GM21528 (cell line): ENCODE results near the gene ARHGAP45.
"Not testable (repeated sequence)": the region's sequence is repeated elsewhere in the genome, so short reads cannot be mapped to it uniquely, and the experiment has no call there.

ENCODE experiments used
- ATAC-seq: cut with Tn5 transposase; IDR thresholded peaks from one replicate; pipeline ENCODE4 v1.9.1; 2021; ENCODE audit warnings: mild to moderate bottlenecking, moderate library complexity; ENCODE audit not compliant: unreplicated experiment, low FRiP score

Gene ARHGAP45

DNA sequence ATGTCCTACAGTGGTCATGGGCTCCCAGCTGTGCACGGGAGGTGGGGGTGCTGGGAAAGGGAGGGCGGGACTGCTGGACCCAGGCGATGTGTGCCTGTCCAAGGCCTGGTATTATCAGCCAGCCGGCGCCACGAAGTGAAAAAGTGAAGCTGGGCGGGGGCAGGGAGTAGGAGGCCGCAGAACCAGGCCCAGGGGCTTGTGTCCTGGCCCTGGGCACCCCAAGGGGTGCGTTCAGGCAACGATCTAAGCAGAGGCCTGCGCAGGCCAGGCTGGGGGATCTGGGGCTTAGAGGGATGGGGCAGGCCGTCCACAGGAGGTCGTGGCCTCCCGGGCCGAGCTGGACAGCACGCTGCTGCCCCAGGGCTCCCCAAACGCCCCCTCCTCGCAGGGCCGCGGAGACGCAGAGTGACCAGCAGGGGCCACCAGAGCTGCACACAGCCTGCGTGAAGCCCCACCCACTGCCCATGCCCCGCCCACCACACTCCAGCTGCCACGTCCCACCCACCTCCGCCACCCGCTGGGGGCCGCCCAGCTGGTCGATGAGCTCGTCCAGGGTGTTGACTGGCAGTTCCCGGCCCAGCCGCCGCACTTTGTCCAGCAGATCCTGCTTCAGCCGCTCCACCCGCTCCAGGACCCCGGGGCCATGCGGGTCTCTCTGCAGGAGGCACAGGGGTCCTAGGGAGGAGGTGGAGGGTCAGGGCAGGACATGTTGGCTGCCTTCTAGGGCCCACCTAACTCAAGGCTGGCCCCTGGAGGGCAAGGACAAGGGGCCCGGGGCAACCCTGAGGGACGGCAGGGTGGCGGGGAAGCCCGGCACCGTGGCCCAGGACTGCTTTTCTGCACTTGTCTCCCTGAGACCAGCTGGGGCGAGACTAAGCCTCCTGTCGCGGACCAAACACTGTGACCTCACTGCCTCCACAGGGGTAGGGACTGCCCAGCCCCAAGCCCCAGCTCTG lies 46.3 kb downstream of the ARHGAP45 start:
- no peak for ATAC-seq

DNA sequence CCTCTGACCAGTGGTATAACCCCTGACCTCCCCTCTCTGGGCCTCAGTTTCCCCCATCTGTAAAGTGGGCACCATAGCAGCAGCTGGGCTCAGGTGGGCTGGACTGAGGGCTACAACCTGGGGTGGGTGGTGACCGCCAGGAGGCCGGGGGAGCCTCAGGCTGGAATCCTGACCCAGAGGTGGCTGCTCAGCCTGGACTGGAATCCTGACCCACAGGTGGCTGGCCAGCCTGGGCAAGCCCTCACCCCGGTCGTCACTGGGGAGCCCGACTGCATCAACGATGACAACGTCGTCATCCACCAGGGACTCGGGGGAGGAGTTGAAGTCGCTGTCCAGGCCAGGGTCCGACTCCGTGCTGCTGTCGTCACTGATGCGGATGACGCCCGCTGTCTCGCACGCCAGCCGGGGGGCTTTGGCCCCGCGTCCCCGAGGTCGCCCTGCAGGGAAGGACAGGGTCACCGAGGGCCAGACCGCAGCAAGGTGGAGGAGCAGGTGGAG lies 47.1 kb downstream of the ARHGAP45 start:
- no peak for ATAC-seq

DNA sequence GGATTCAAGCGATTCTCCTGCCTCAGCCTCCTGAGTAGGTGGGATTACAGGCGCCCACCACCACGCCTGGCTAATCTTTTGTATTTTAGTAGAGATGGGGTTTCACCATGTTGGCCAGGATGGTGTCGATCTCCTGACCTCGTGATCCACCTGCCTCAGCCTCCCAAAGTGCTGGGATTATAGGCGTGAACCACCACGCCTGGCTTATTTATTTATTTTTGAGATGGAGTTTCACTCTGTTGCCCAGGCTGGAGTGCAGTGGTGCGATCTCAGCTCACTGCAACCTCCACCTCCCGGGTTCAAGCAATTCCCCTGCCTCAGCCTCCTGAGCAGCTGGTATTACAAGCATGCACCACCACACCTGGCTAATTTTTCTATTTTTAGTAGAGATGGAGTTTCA lies 47.8 kb downstream of the ARHGAP45 start:
- ATAC-seq, result not testable (repeated sequence)

DNA sequence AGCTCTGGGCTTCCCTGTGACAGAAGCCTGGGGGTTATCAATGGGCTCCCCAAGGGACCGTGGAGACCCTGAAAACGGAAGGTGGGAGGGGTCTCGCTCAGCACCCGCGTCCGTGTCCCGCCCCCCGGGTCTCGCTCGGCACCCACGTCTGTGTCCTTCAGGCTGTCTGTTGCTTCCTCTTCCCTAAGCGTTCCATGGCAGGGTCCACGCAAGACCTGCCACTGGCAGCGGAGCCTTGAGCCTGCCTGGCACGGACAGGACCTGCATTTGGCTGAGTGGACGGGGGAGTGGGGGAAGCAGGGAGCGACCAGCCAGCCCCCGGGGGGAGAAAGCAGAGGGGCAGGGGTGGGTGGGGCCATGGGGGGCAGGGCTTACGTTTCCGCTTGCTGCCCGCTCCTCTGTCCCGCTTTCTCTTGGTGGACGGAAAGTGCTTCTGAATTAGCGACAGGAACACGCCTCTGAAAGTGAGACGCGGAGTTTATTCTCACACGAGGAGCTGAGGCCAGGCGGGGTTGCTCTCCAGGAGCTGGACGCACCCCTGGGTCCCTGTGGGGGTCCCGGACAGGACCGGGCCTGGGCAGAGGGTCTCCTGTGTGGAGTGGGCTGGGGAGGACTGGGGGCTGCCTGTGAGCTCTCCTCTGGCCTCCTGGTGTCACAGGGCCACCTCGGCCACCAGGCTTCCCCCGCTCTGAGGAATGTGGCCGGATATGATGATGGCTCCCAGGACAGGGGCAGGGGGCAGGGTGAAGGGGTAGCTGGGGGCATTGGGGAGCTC lies 48.9 kb downstream of the ARHGAP45 start:
- ATAC-seq, result no peak

DNA sequence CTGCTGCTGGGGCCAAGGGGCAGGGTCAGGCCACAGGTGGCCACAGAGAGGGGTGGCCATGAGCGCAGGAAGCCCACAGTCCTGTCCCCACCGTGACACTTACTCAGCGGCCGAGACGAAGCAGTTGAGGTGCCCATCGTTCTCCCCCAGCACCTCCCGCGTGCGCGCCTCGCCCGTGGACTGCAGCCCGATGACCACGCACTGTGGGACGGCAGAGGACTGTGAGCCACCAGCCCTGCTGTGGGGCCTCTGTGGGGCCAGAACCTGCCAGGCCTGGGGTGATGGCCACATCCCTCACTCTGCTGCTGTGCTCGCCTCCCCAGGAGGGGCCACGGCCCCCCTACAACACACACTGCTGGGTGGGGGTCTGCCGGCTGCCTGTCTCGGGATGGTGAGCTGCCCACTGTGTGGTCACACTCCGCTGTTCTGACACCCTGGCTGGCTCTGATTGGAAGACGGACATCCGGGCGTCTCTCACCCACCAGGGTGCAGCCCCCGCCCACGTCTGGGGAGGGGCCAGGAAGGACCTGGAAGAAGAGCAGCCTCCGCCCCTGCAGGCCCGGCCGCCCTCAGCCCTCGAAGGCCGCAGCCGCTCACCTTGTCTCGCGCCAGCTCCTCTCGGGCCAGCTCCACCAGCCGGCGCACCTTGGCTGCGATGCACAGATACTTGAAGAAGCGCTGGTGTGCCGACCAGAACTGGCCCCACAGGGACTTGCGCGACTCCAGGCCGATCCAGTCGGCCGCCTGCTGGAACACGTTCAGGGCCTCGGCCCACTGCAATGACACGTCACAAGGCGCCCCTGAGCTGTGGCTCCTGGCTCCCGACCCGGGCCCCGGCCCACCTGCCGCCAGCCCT lies 50.0 kb downstream of the ARHGAP45 start:
- no peak for ATAC-seq

DNA sequence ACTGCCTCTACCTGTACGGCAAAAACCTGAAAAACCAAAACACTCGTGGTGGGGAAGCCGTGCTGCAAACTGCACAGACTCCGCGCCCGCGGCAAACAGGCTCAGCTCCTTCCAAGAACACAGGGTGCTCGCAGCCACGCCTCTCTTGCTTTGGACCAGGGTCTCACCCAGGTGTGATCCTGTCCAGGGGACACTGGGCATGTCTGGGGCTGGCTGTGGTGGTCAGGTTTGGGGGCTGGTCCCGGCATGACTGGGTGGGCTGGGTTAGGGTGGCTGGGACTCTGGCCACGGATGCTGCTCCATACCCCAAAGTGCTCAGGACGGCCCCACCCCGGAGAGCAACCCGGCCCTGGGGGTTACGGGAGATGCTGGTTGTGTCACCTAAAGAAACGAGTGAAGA lies 50.7 kb downstream of the ARHGAP45 start:
- ATAC-seq, result no peak

DNA sequence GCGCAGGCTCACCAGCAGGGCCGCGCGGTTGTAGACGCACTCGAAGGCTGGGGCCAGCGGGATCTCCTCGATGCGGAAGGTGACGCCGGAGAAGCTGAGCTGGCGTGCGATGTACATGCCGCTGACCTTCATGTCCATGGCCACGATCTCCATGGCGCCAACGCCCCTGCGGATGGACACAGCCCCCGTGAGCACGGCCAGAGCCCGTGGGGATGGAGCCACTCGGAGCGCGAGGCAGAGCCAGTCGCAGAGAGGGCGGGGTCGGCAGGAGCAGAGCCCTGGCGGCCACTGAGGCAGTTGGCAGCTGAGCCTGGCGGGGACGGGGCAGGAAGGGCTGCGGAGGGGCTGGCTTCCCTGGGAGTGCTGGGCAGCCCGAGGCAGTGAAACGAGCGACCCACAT lies 52.0 kb downstream of the ARHGAP45 start:
- no peak for ATAC-seq

DNA sequence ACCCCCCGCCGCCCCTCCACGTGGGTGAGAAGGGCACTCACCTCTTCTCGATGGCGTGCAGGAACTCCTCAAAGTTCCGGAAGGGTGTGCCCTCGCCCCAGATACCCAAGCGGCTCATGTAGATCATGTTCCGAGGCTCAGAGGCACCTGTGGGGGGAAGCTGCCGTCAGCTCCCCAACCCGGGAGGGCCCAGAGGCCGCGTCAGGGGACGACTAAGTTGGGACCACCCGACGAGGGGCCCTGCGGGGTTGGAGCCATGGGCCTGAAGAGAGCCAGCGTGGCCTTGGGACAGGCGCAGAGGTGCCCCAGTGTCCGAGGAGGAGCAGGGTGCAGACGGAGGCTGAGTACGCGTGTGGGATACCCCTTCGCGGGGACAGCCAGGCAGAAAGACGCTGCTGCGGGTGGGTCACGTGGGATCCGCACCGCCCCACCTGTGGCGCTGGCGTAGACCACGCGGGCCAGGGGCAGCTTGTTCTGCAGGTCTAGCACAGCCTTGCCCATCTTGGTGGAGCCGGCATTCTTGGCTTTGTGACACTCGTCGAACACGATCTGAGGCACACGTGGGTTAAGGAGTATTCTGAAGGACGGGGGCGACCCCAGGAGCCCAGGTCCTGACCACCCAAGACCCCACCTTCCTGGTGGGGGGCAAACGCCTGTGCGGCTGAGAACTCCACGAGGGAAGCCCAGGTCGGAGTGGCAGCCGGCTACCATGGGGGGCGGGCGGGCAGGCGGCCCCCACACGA lies 52.7 kb downstream of the ARHGAP45 start:
- no peak for ATAC-seq

DNA sequence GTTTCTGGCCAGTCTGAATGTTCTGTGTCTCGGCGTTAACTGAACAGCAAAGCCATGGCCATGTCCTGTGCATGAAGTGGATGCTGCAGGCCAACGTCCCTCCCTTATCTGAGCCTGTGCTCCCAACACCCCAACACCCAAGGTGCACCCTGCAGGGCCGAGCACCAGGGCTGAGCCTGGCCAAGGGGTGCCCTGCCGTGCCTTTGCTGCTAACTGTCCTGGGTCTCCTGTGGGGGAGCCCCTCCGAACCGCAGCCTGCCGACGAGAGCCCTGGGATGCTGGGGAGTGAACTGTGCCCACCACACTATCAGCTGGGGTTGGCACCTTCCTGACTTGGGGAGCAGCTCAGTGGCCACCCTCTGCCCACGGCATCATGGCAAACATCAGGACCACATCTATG lies 54.4 kb downstream of the ARHGAP45 start:
- no peak for ATAC-seq

DNA sequence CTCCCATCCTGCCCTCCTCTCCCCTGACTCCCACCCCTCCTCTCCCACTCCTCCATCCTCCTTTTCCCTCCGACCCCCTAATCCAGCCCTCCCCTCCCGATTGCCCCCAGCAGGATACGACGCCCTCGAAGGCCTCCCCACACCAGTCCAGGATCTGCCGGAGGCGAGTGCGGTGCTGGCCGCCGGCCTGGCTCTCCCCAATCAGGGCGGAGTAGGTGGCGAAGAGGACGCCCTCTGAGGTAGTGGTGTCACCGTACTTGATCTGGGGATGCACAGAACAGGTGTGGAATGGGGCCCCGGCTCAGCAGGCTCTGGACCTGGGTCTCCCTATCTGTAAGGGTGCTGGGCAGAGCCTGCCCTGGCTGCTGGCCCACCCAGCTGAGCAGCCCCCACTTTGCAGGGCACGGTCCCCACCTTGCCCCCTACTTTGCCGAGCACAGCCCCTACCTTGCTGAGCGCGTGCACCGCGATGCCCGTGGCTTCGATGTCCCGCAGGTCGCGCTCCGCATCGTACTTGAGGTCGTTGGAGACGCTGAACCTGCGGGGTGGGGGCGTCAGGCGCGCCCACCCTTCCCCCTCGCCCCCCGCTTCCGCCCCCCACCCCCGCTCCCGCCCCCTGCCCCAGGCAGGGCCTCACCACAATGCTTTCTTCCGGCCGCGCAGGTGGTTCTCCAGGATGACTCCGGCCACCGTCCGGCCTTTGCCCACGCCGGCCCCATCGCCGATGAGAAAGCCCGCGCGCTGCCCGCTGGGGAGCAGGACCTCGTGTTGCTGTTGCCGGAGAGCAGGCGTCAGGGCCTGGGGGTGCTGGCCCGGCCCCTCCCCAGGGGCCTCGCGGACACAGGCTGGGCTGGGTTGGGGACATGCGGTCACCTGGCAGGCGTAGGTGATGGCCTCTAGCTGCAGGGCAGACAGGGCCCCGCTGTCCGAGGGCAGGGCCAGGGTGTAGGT lies 55.3 kb downstream of the ARHGAP45 start:
- ATAC-seq, result no peak

DNA sequence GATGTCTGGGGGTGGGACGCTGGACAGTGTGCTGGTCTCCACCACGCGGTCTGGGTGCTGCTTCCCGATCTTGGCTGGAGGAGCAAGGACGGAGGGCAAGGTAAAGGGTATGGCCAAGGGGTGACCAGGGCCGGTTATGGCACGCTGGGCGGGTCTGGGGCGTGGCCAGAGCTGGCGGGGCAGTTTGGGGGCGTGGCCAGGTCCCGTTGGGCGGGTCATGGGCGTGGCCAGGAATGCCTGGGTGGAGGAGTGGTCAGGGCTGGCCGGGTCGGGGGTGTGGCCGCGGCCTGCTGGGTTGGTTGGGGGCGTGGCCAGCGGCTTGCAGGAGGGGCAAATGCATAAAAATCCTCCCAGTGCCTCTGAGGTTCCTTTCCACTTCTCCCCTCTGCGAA lies 56.0 kb downstream of the ARHGAP45 start:
- ATAC-seq, result no peak

DNA sequence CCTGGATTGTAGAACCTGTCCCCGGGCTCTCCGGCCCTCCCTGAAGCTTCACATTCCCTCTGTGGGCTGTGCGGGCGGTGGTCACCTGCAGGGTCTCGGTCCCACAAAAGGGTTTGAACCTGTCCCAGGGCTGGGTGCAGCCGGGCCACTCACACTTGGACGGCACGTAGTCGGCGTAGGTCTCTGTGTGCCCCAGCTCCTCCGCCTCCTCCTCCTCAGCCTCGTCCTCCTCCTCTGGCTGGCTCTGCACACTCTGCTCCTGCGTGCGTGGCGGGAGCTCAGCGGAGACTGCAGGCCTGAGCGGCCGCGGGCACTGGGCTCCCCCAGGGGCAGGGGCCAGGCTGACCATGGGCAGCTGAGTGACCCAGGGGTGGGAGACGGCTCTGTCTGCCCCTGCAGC lies 56.4 kb downstream of the ARHGAP45 start:
- ATAC-seq, result no peak

DNA sequence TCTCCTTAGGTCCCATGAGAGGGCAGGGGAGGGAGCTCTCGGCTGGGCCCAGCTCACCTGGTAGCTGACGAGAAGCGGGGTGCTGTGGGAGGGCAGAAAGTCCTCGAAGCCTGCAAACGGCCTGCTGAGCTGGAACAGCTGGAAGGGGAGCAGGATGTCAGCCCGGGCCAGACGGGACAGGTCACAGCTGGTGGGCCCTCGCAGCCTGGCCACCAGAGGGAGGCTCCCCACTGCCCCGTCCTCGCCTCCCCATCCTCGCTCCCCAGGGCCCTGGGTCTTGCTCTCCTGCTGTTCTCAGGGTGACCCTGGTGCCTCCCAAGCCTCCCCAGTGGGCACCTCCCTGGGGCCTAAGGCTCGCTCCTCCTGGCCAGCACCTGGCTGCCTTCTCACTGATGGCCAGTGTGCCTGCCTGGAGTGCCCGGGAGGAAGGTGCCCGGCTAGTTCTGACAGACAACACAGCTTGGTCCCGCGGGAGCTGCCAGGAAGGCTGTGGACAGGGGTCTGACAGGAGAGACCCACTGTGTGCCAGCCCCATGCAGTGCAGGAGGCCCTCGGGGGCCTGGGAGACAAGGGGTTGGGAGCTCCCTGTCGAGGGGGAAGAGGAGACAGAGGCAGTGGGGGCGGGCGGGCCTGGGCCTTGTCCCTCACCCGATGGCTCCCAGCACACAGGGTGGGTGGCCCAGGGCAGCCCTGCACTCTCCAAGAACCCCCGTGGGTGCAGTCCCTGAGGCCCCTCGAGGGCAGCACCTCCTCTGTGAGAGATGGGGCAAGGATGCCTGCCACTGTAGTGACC lies 57.1 kb downstream of the ARHGAP45 start:
- ATAC-seq, result no peak

DNA sequence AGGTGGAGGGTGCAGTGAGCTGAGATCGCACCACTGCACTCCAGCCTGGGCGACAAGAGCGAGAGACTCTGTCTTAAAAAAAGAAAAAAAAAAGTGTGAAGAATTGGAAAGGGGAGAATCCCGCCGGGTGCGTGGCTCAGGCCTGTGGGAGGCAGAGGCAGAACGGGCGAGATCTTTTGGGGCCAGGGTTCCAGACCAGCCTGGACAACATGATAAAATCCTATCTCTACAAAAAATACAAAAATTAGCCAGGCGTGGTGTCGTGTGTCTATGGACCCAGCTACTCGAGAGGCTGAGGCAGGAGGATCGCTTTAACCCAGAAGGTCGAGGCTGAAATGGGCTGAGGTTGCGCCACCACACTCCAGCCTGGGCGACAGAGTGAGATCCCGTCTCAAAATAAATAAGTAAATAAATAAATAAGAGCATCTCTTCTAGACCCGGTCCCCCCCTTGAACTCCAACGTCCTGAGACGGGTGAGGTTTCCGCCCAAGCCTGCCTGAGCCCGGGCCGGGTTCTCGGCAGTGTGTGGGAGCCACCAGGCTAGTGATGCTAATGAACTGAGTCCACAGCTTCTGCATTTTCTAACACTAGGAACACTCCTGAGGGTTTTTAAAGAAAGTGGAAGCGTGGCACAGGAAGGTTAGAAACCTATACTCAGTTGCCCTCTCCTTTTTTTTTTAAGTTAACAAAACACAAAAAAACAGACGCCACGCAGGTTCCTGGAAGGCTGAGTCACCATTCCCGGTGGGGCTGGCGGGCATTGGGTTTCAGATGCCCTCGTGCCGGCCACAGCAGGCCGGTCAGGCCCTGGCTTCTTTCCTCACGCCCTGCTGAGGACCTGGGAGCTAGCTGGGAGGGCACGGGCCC lies 58.9 kb downstream of the ARHGAP45 start:
- ATAC-seq, result no peak

DNA sequence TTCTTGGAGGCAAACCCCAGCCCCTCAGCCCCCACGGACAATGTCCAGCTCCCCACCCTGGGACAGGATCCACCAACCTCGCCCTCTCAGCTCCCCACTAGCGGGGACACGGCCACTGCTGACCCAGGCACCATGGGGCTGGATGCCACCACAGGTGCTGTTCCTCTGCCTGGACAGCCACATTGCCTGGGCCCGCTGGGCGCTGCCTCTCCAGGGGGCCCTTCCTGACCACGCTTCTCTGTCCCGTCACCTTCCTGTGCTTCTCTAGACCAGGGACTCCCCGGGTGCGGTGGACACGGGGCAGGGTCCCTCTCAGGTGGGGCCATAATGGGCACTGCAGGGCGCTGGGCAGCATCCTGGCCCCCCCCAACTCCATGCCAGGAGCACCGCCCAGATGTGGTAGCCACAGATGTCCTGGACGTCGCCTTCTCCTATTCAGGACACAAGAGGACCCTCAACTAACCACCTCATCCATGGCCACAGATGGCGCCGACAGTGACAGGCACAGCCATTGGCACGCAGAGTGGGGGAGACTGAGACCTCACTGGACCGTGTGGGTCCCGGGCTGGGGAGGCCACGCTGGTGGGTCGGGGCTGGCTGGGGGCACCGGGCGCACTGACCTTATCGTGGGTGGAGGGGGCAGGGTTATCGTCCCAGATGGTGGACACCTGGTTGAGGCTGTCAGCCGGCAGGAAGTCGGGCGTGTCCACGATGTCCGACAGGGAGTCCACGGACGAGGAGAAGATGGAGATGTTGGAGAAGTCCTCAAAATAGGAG lies 60.2 kb downstream of the ARHGAP45 start:
- ATAC-seq, result no peak

DNA sequence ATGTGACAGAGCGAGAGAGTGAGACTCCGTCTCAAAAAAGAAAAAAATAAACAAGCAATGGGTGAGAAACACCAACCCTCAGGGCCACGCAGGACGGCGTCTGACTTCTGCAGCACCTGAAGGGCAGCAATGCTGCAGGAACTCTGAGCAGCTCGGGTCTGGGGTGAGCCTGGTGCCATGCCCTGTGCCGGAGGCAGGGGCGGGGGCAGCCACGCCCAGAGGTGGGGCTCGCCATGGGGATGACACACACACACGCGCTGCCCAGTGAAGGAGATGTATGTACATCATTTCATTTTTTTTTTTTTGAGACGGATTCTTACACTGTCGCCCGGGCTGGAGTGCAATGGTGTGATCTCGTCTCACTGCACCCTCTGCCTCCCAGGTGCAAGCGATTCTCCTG lies 61.1 kb downstream of the ARHGAP45 start:
- ATAC-seq, result no peak
